Uterus (tissue), 2 donors: Measurements from ENCODE around the gene SERPINB8.

Experiments
- CTCF ChIP-seq, 4 experiments: fragments of 200-600 bp in 2 of 4; fragments of 450-650 bp in 2 of 4; sonication (generic) in 2 of 4; IDR thresholded peaks; one replicate each; pipeline ENCODE4 v1.5.1; 2016 to 2019; ENCODE audit warnings: antibody characterized with exemption in 4 of 4, mild to moderate bottlenecking in 2 of 4, moderate library complexity in 1 of 4
- POLR2A ChIP-seq, 2 donors: fragments of 450-650 bp; IDR thresholded peaks; one replicate each; pipeline ENCODE4 v1.6.1; 2016; ENCODE audit warnings: antibody characterized with exemption in 2 of 2, mild to moderate bottlenecking in 1 of 2, moderate library complexity in 1 of 2

- TF ChIP-seq POLR2A (IDR thresholded peaks at IDR 0.05) = no peak
- TF ChIP-seq CTCF (IDR thresholded peaks at IDR 0.05) = no peak
Observed at GRCh38 chr18:63981719-63982118, 11.8 kb downstream of the SERPINB8 start.
